ENCODE results near the gene RUNX2.

- TF ChIP-seq POLR2AphosphoS5 (IDR thresholded peaks at IDR 0.05; ENCODE audit: low read depth, low read length) (no peak), TAF1 (IDR thresholded peaks at IDR 0.05; ENCODE audit: borderline replicate concordance, low read depth, low read length) (no peak), POLR2A (IDR thresholded peaks at IDR 0.05; ENCODE audit: low read depth, low read length) (no peak)
Measured at GRCh38 chr6:45605971-45606370, 277.8 kb downstream of the RUNX2 start.
